ENCODE data around the gene BICC1.

BICC1 gene

GRCh38 chr10:58575491-58575890 is 62.8 kb downstream of the BICC1 start:
- H3K27ac ChIP-seq (ENCODE audit: low read depth, low read length) = no peak overlapping the region
- no peak overlapping the region for H3K9ac ChIP-seq (ENCODE audit: low read depth in 1 of 2, low read length in 2 of 2)
- no peaks in the 10 kb centered on the region for H3K9me3 ChIP-seq (ENCODE audit: control insufficient read depth in 1 of 2, low read length in 2 of 2)
- no peak overlapping the region for H3K4me3 ChIP-seq (ENCODE audit: low read depth in 1 of 2, low read length in 2 of 2)
- no peaks in the 10 kb centered on the region for H3K36me3 ChIP-seq (ENCODE audit: control insufficient read depth in 1 of 2, insufficient read depth in 2 of 2, low read length in 2 of 2)
- H3K4me1 ChIP-seq (ENCODE audit: control insufficient read depth in 1 of 2, insufficient read depth in 2 of 2, low read length in 2 of 2) = peaks cover 0 to 4% of the 10 kb centered on the region in 2 donors
- no peaks in the 10 kb centered on the region for H3K27me3 ChIP-seq (ENCODE audit: control insufficient read depth in 1 of 2, insufficient read depth in 2 of 2, low read length in 2 of 2)

GRCh38 chr10:58576751-58577436 is 64.2 kb downstream of the BICC1 start:
- Histone ChIP-seq H3K27ac (ENCODE audit: low read depth, low read length) (peak overlapping the region; percentile 13), H3K9me3 (ENCODE audit: control insufficient read depth in 1 of 2, low read length in 2 of 2) (no peaks in the 10 kb centered on the region), H3K9ac (ENCODE audit: low read depth in 1 of 2, low read length in 2 of 2) (no peak overlapping the region), H3K4me3 (ENCODE audit: low read depth in 1 of 2, low read length in 2 of 2) (no peak overlapping the region), H3K36me3 (ENCODE audit: control insufficient read depth in 1 of 2, insufficient read depth in 2 of 2, low read length in 2 of 2) (no peaks in the 10 kb centered on the region), H3K27me3 (ENCODE audit: control insufficient read depth in 1 of 2, insufficient read depth in 2 of 2, low read length in 2 of 2) (no peaks in the 10 kb centered on the region), H3K4me1 (ENCODE audit: control insufficient read depth in 1 of 2, insufficient read depth in 2 of 2, low read length in 2 of 2) (peaks cover 0 to 4% of the 10 kb centered on the region in 2 donors)

GRCh38 chr10:58577437-58577777 is 64.7 kb downstream of the BICC1 start:
- H3K36me3 ChIP-seq (ENCODE audit: control insufficient read depth in 1 of 2, insufficient read depth in 2 of 2, low read length in 2 of 2) = no peaks in the 10 kb centered on the region
- peak overlapping the region; percentile 13 for H3K27ac ChIP-seq (ENCODE audit: low read depth, low read length)
- H3K27me3 ChIP-seq (ENCODE audit: control insufficient read depth in 1 of 2, insufficient read depth in 2 of 2, low read length in 2 of 2) = no peaks in the 10 kb centered on the region
- H3K9ac ChIP-seq (ENCODE audit: low read depth in 1 of 2, low read length in 2 of 2) = no peak overlapping the region
- H3K9me3 ChIP-seq (ENCODE audit: control insufficient read depth in 1 of 2, low read length in 2 of 2) = no peaks in the 10 kb centered on the region
- peaks cover 0 to 4% of the 10 kb centered on the region in 2 donors for H3K4me1 ChIP-seq (ENCODE audit: control insufficient read depth in 1 of 2, insufficient read depth in 2 of 2, low read length in 2 of 2)
- no peak overlapping the region for H3K4me3 ChIP-seq (ENCODE audit: low read depth in 1 of 2, low read length in 2 of 2)

- H3K4me3 ChIP-seq (ENCODE audit: low read depth in 1 of 2, low read length in 2 of 2) = no peak overlapping the region
- no peaks in the 10 kb centered on the region for H3K36me3 ChIP-seq (ENCODE audit: control insufficient read depth in 1 of 2, insufficient read depth in 2 of 2, low read length in 2 of 2)
- H3K27ac ChIP-seq (ENCODE audit: low read depth, low read length) = no peak overlapping the region
- peaks cover 0 to 4% of the 10 kb centered on the region in 2 donors for H3K4me1 ChIP-seq (ENCODE audit: control insufficient read depth in 1 of 2, insufficient read depth in 2 of 2, low read length in 2 of 2)
- no peaks in the 10 kb centered on the region for H3K27me3 ChIP-seq (ENCODE audit: control insufficient read depth in 1 of 2, insufficient read depth in 2 of 2, low read length in 2 of 2)
- no peaks in the 10 kb centered on the region for H3K9me3 ChIP-seq (ENCODE audit: control insufficient read depth in 1 of 2, low read length in 2 of 2)
- no peak overlapping the region for H3K9ac ChIP-seq (ENCODE audit: low read depth in 1 of 2, low read length in 2 of 2)
Observed at GRCh38 chr10:58578366-58578765, 65.7 kb downstream of the BICC1 start.

- no peak overlapping the region for H3K4me3 ChIP-seq (ENCODE audit: low read depth in 1 of 2, low read length in 2 of 2)
- H3K9me3 ChIP-seq (ENCODE audit: control insufficient read depth in 1 of 2, low read length in 2 of 2) = no peaks in the 10 kb centered on the region
- no peak overlapping the region for H3K9ac ChIP-seq (ENCODE audit: low read depth in 1 of 2, low read length in 2 of 2)
- H3K27me3 ChIP-seq (ENCODE audit: control insufficient read depth in 1 of 2, insufficient read depth in 2 of 2, low read length in 2 of 2) = no peaks in the 10 kb centered on the region
- H3K27ac ChIP-seq (ENCODE audit: low read depth, low read length) = no peak overlapping the region
- peaks cover 0 to 4% of the 10 kb centered on the region in 2 donors for H3K4me1 ChIP-seq (ENCODE audit: control insufficient read depth in 1 of 2, insufficient read depth in 2 of 2, low read length in 2 of 2)
- no peaks in the 10 kb centered on the region for H3K36me3 ChIP-seq (ENCODE audit: control insufficient read depth in 1 of 2, insufficient read depth in 2 of 2, low read length in 2 of 2)
Observed at GRCh38 chr10:58579011-58579655, 66.5 kb downstream of the BICC1 start.

GRCh38 chr10:58582045-58582444 is 69.4 kb downstream of the BICC1 start:
- no peak overlapping the region for H3K4me3 ChIP-seq (ENCODE audit: low read depth in 1 of 2, low read length in 2 of 2)
- H3K27ac ChIP-seq (ENCODE audit: low read depth, low read length) = no peak overlapping the region
- peaks cover 0 to under 1% of the 10 kb centered on the region in 2 donors for H3K4me1 ChIP-seq (ENCODE audit: control insufficient read depth in 1 of 2, insufficient read depth in 2 of 2, low read length in 2 of 2)
- no peaks in the 10 kb centered on the region for H3K36me3 ChIP-seq (ENCODE audit: control insufficient read depth in 1 of 2, insufficient read depth in 2 of 2, low read length in 2 of 2)
- no peak overlapping the region for H3K9ac ChIP-seq (ENCODE audit: low read depth in 1 of 2, low read length in 2 of 2)
- no peaks in the 10 kb centered on the region for H3K27me3 ChIP-seq (ENCODE audit: control insufficient read depth in 1 of 2, insufficient read depth in 2 of 2, low read length in 2 of 2)
- no peaks in the 10 kb centered on the region for H3K9me3 ChIP-seq (ENCODE audit: control insufficient read depth in 1 of 2, low read length in 2 of 2)

GRCh38 chr10:58585435-58585834 is 72.8 kb downstream of the BICC1 start:
- no peaks in the 10 kb centered on the region for H3K27me3 ChIP-seq (ENCODE audit: control insufficient read depth in 1 of 2, insufficient read depth in 2 of 2, low read length in 2 of 2)
- no peak overlapping the region for H3K9ac ChIP-seq (ENCODE audit: low read depth in 1 of 2, low read length in 2 of 2)
- H3K4me3 ChIP-seq (ENCODE audit: low read depth in 1 of 2, low read length in 2 of 2) = no peak overlapping the region
- H3K36me3 ChIP-seq (ENCODE audit: control insufficient read depth in 1 of 2, insufficient read depth in 2 of 2, low read length in 2 of 2) = no peaks in the 10 kb centered on the region
- H3K4me1 ChIP-seq (ENCODE audit: control insufficient read depth in 1 of 2, insufficient read depth in 2 of 2, low read length in 2 of 2) = no peaks in the 10 kb centered on the region
- H3K9me3 ChIP-seq (ENCODE audit: control insufficient read depth in 1 of 2, low read length in 2 of 2) = no peaks in the 10 kb centered on the region
- no peak overlapping the region for H3K27ac ChIP-seq (ENCODE audit: low read depth, low read length)

- Histone ChIP-seq H3K4me1 (ENCODE audit: control insufficient read depth in 1 of 2, insufficient read depth in 2 of 2, low read length in 2 of 2) (no peaks in the 10 kb centered on the region), H3K27ac (ENCODE audit: low read depth, low read length) (no peak overlapping the region), H3K9ac (ENCODE audit: low read depth in 1 of 2, low read length in 2 of 2) (no peak overlapping the region), H3K36me3 (ENCODE audit: control insufficient read depth in 1 of 2, insufficient read depth in 2 of 2, low read length in 2 of 2) (no peaks in the 10 kb centered on the region), H3K27me3 (ENCODE audit: control insufficient read depth in 1 of 2, insufficient read depth in 2 of 2, low read length in 2 of 2) (no peaks in the 10 kb centered on the region), H3K4me3 (ENCODE audit: low read depth in 1 of 2, low read length in 2 of 2) (no peak overlapping the region), H3K9me3 (ENCODE audit: control insufficient read depth in 1 of 2, low read length in 2 of 2) (no peaks in the 10 kb centered on the region)
Observed at GRCh38 chr10:58586282-58587245, 73.9 kb downstream of the BICC1 start.

GRCh38 chr10:58587676-58588075 is 75.0 kb downstream of the BICC1 start:
- H3K27ac ChIP-seq (ENCODE audit: low read depth, low read length) = no peak overlapping the region
- H3K4me1 ChIP-seq (ENCODE audit: control insufficient read depth in 1 of 2, insufficient read depth in 2 of 2, low read length in 2 of 2) = no peaks in the 10 kb centered on the region
- no peak overlapping the region for H3K4me3 ChIP-seq (ENCODE audit: low read depth in 1 of 2, low read length in 2 of 2)

More at GRCh38 chr10:58587676-58588075, 75.0 kb downstream of the BICC1 start:
- H3K36me3 ChIP-seq (ENCODE audit: control insufficient read depth in 1 of 2, insufficient read depth in 2 of 2, low read length in 2 of 2) = no peaks in the 10 kb centered on the region
- H3K9me3 ChIP-seq (ENCODE audit: control insufficient read depth in 1 of 2, low read length in 2 of 2) = no peaks in the 10 kb centered on the region
- no peak overlapping the region for H3K9ac ChIP-seq (ENCODE audit: low read depth in 1 of 2, low read length in 2 of 2)
- no peaks in the 10 kb centered on the region for H3K27me3 ChIP-seq (ENCODE audit: control insufficient read depth in 1 of 2, insufficient read depth in 2 of 2, low read length in 2 of 2)

Data from duodenal mucosa (tissue), 2 donors.